ENCODE data around the gene SLC39A3.

SLC39A3 gene

GRCh38 chr19:2768365-2769132 is 28.7 kb upstream of the SLC39A3 start:
- no peak for DNase-seq (ENCODE audit: low spot score)

- no peak for DNase-seq (ENCODE audit: low spot score)
Observed at GRCh38 chr19:2767688-2768087, 27.9 kb upstream of the SLC39A3 start.

DNA sequence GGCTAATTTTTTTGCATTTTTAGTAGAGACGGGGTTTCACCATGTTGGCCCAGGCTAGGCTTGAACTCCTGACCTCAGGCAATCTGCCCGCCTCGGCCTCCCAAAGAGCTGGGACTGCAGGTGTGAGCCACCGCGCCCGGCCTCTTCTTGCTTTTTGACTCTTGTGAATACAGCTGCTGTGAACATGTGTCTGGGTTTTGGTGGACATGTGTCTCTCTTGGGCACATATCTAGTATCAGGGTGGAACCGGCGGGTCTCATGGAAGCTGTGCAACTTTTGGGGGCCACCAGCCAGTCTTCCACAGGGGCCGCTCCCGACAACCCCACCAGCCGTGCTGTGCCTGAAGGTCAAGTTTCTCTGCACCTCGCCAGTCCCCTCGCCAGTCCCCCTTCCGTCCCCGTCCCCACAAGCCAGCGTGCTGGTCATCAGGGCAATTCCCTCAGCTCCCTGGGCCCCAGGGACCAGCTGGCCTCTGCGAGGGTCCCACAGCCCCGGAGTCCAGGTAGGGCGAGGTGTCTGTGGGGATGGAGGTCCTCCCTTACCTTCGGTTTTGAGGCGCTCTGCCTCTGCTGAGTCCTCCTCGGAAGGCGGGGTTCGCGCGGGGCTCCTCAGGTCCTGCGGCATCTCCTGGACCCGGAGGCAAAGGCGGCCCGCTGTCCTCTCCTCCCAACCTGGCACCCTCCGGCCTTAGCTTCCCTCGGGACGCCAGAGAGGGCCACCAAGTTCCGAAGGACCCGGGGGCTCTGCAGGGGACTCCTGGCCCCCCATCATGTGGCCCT is 27.0 kb upstream of the SLC39A3 start:
- DNase-seq (ENCODE audit: low spot score) = no peak

DNA sequence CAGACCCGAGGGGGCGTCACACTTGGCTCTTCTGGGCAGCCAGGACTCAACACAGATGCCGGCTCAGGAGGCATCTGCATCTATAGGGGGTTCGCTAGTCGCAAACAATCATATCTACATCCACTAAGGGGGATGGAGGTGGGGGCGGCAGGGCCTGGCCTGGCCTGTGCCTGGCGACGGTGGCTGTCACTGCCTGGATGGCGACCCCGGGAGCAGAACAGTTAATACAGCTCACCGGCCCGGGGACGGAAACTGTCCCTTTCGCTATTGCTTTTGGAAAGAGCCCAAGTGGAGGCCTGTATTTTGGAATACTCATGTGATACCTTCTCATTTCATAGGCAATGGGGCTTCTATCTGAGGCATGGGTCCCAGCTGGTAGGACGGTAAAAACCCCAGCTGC is 25.6 kb upstream of the SLC39A3 start:
- DNase-seq (ENCODE audit: low spot score) = no peak

- no peak for DNase-seq (ENCODE audit: low spot score)
Observed at GRCh38 chr19:2764945-2765344, 25.1 kb upstream of the SLC39A3 start.

DNA sequence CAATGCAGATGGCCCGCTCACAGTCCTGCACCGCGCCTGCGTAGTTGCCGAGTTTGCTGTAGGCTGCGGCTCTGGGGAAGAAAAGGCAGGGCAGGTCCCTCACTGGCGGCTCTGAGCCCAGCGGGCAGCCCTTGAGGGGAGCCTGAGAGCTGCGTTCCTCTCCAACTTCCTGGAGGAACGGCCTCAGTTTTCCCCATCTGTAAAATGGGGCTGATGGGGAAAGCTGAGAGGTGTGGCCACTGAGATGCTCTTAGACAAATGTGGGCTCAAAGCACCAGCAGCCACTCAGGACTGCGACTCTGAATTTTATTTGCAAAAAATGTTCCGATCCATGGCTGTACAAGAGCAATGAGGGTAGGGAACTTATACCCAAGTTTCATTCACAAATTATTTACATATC is 23.9 kb upstream of the SLC39A3 start:
- no peak for DNase-seq (ENCODE audit: low spot score)

- no peak for DNase-seq (ENCODE audit: low spot score)
Observed at GRCh38 chr19:2762783-2763496, 23.1 kb upstream of the SLC39A3 start.

DNA sequence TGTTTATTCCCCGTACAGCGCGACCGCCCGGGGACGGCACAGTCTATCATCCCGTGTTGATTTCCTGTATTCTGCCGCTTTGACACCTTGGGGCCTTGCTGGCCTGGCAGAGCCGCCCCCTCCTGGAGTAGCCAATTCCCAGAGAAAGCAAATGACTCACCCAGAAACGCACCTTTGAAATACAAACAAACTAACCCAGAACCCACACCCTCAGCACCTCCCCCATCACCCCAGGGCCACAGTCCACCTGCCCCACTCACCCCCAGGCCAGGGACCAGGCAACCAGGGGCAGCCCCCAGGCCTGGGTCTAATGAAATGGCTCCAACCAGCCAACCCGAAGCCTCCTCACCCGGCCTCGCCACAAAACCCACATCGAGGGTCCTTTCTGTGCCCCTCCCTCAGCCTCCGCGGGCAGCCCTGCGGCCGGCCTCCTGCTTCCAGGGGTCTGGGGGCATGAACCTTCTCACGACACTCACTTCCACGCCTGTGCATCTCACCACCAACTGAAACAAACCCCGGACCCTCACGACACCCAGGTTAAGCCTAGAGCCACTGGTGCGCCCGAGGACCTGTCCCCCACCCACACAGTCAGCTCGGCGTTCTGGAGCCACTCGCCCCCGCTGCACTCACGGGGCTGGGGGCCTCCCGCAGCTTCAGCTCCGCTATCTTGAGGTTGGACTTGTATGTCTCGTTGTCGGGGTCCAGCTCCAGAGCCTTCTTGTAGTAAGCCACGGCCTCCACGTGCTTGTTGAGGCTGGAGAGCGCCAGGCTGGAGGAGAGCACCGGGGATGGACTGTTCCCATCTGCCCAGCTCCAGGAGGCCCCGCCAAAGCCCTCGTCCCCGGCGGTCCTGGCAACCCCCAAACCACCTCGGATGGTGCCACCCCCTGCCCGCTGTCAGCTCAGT is 22.3 kb upstream of the SLC39A3 start:
- DNase-seq (ENCODE audit: low spot score) = no peak

DNA sequence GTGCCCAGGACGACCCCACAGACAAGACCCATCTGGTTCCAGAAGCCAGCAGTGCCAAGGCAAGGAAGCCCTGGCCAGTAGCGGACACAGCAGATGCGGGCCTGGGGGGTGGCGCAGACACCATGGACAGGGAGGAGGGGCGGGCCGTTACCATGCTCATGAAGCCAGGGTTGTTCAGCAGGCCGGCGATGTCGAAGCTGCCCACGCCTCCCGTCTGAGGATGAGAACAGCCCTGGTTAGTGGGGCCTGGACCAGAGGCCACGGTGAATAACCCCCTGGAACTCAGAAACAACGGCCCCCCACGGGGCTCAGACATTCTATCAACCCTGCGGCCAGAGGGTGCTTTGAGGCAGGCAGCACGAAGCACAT is 21.5 kb upstream of the SLC39A3 start:
- DNase-seq (ENCODE audit: low spot score) = no peak

- DNase-seq (ENCODE audit: low spot score) = no peak
Observed at GRCh38 chr19:2759965-2760364, 20.1 kb upstream of the SLC39A3 start.

DNA sequence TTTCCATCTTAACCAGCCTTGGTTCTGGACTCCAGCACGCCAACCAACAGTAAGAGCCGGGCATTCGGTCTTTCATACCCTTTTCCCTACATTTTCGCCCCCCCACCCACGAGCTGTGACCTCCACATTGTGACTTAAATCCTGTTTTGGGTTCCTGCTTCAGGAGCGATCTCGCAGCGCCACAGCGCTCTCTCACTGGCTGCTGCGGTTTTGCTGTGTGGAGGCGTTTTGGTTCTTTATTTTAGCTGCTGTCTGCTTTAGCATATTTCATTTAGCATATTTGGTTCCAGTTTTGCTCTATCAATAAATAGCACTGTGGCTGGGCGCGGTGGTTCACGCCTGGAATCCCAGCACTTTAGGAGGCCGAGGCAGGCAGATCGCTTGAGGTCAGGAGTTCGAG is 19.5 kb upstream of the SLC39A3 start:
- no peak for DNase-seq (ENCODE audit: low spot score)

- DNase-seq (ENCODE audit: low spot score) = no peak
Observed at GRCh38 chr19:2758601-2759313, 18.9 kb upstream of the SLC39A3 start.

DNA sequence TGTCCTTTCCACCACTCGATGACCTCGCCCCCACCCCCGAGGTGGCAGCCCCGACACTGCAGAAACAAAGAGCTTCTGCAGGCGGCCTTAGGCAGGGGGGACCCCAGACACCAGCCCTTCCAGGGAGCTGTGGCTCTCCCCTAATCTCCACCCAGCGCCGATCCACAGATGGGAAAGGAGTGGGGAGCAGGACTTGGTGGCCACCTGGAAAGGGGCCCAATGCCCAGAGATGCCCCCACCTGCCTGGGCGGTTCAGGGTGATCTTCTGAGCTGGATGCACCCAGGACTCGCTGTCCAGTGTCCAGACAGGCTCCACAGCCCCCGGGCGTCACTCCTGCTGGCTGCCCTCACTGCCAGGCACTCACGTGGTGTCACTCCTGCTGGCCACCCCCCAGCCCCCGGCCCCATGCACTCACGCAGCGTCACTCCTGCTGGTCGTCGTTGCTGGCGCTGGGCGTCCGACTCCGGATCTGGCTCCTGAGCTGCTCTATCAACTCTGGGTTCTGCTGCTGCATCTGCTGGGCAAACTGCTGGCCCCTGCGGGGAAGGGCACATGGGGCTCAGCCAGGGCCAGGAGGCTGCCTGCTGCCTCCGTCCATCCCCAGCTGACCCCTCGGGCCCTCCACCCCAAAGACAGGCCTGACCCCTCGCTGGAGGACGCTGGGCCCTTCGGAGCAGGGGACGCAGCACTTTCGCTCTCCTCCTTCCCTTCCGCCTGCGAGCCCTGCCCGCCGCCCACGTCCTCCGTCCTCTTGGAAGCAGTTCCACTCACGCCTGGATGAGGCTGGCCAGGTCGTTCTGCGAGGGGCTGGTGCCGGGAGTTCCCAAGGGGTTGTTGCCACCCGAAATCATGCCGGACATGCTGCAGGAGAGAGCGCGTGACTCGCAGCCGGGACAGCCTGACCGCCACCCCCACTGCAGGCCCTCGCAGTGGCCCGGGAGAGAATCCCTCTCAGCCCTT is 17.4 kb upstream of the SLC39A3 start:
- DNase-seq (ENCODE audit: low spot score) = no peak

DNA sequence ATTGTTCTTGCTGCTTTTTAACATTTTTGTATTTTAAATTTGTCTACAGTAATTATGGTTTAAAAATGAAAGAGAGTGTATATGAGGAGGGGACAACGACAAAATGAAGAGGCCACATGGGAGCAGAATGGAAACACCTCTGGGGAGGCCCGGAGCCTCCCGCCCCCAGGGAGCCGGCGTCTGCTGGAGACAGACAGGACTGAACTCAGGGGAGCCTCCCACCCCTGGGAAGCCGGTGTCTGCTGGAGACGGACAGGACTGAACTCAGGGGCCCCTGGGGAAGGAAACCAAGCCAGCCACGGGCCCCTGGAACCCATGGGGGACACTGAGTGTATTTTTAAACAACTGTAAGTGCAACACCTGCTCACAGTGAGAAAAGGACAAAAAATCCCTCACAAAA is 16.7 kb upstream of the SLC39A3 start:
- DNase-seq (ENCODE audit: low spot score) = no peak

GRCh38 chr19:2755811-2756210 is 16.0 kb upstream of the SLC39A3 start:
- DNase-seq (ENCODE audit: low spot score) = no peak

- no peak for DNase-seq (ENCODE audit: low spot score)
Observed at GRCh38 chr19:2755448-2755705, 15.6 kb upstream of the SLC39A3 start.

GRCh38 chr19:2754659-2755447 is 15.0 kb upstream of the SLC39A3 start:
- DNase-seq (ENCODE audit: low spot score) = no peak

- DNase-seq (ENCODE audit: low spot score) = no peak
Observed at GRCh38 chr19:2751438-2751830, 11.6 kb upstream of the SLC39A3 start.

DNA sequence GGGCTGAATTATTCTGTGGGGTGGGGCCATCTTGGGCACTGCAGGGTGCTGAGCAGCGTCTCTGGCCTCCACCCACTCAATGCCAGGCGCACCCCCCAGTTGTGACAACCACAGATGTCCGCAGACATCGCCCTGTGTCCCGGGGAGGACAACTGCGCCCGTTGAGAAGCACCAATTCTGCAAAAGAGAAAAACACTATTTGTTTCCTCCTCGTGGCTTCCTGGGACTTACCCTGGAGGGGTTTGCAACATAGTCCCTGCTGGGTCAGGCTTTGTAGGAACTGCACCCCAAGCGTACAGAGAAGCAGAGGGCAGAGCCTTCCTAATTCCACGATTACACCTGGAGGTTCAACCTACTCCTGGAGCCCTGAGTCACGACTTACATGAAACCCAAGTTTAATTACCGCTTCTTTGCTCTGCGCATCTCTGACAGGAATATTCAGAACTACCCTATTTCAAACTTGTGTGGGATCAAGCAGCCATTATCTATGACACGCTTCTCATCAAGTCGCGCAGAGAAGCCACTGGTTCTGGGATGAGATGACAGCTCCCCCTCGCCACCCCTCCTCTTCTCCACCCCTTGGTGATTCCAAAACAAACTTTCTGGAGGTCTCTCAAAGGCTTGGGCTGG is 11.1 kb upstream of the SLC39A3 start:
- DNase-seq (ENCODE audit: low spot score) = no peak

All from AG08396 (cell line).